WTC11 (cell line): Measurements from ENCODE around the gene MTCL1.

Experiments used
- CBFB ChIP-seq: sonication (generic); formaldehyde crosslinking; IDR thresholded peaks from 2 replicates; pipeline ENCODE4 v1.8.1; 2022; ENCODE audit warnings: mild to moderate bottlenecking, low read depth, missing genetic modification reagents
- CREB1 ChIP-seq: sonication (generic); formaldehyde crosslinking; IDR thresholded peaks from 2 replicates; pipeline ENCODE4 v1.8.0; 2023; ENCODE audit warnings: mild to moderate bottlenecking, missing genetic modification reagents
- ELF4 ChIP-seq: sonication (generic); formaldehyde crosslinking; IDR thresholded peaks from 2 replicates; pipeline ENCODE4 v1.8.1; 2022; ENCODE audit warnings: low read depth, mild to moderate bottlenecking, moderate library complexity, missing genetic modification reagents
- ESRRA ChIP-seq: sonication (generic); formaldehyde crosslinking; IDR thresholded peaks from 2 replicates; pipeline ENCODE4 v1.8.1; 2022; ENCODE audit warnings: mild to moderate bottlenecking, missing genetic modification reagents, borderline replicate concordance
- JAZF1 ChIP-seq: fragments of 250-450 bp; sonication (Bioruptor Pico); IDR thresholded peaks from 2 replicates; pipeline ENCODE4 v1.9.0; 2021; ENCODE audit warnings: moderate library complexity, mild to moderate bottlenecking, inconsistent platforms
- JUN ChIP-seq: sonication (generic); formaldehyde crosslinking; IDR thresholded peaks from 2 replicates; pipeline ENCODE4 v1.8.0; 2023; ENCODE audit warnings: mild to moderate bottlenecking, missing genetic modification reagents
- MYBL2 ChIP-seq: sonication (generic); formaldehyde crosslinking; IDR thresholded peaks from 2 replicates; pipeline ENCODE4 v1.8.1; 2023; ENCODE audit warnings: mild to moderate bottlenecking, moderate library complexity, missing genetic modification reagents
- NR2C2 ChIP-seq: sonication (generic); formaldehyde crosslinking; IDR thresholded peaks from 2 replicates; pipeline ENCODE4 v1.8.0; 2022; ENCODE audit warnings: mild to moderate bottlenecking, missing genetic modification reagents
- RELA ChIP-seq: sonication (generic); formaldehyde crosslinking; IDR thresholded peaks from 2 replicates; pipeline ENCODE4 v1.8.1; 2022; ENCODE audit warnings: missing genetic modification reagents, mild to moderate bottlenecking, borderline replicate concordance
- TF ChIP-seq, protein P1 (sequence below): fragments of 200-600 bp; IDR thresholded peaks from 2 replicates; pipeline ENCODE4 v1.8.0; 2022; ENCODE audit warnings: antibody characterized with exemption
- TF ChIP-seq, protein P2 (sequence below): sonication (generic); formaldehyde crosslinking; IDR thresholded peaks from 2 replicates; pipeline ENCODE4 v1.8.0; 2022; ENCODE audit warnings: mild to moderate bottlenecking, missing genetic modification reagents
- TF ChIP-seq, protein P3 (sequence below): sonication (generic); formaldehyde crosslinking; IDR thresholded peaks from 2 replicates; pipeline ENCODE4 v1.8.0; 2022; ENCODE audit warnings: mild to moderate bottlenecking, missing genetic modification reagents
- TF ChIP-seq, protein P4 (sequence below): sonication (generic); formaldehyde crosslinking; conservative IDR thresholded peaks from 2 replicates; pipeline ENCODE4 v1.8.1; 2023; ENCODE audit warnings: mild to moderate bottlenecking, low read depth, missing genetic modification reagents, moderate library complexity

DNA sequence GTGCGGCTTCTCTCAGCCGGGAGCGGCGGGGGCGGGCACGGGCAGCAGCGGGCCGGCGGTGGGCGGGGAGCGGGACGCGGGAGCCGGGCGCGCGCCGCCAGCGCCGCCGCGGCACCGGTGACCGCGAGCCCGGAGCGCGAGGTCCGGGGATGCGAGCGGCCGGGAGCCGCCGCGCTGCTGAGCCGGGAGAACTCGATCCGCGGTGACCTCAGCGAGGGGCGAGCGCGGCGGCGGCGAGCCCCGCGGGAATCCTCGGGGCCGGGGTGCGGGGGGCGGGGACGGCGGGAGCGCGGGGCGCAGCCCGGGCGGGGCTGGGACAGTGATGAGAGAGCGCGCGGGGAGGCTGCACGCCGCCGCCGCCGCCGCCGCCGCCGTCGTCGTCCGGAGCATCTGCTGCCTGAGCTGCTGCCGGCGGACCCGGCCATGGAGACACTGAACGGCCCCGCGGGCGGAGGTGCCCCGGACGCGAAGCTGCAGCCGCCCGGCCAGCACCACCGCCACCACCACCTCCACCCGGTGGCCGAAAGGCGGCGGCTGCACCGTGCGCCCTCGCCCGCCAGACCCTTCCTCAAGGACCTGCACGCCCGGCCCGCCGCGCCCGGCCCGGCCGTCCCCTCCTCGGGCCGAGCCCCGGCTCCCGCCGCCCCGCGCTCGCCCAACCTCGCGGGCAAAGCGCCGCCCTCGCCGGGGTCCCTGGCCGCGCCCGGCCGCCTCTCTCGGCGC is at the start of gene MTCL1:
- TF ChIP-seq ELF4 (CRISPR knock-in tag) = no peak
- TF ChIP-seq, protein P1, sequence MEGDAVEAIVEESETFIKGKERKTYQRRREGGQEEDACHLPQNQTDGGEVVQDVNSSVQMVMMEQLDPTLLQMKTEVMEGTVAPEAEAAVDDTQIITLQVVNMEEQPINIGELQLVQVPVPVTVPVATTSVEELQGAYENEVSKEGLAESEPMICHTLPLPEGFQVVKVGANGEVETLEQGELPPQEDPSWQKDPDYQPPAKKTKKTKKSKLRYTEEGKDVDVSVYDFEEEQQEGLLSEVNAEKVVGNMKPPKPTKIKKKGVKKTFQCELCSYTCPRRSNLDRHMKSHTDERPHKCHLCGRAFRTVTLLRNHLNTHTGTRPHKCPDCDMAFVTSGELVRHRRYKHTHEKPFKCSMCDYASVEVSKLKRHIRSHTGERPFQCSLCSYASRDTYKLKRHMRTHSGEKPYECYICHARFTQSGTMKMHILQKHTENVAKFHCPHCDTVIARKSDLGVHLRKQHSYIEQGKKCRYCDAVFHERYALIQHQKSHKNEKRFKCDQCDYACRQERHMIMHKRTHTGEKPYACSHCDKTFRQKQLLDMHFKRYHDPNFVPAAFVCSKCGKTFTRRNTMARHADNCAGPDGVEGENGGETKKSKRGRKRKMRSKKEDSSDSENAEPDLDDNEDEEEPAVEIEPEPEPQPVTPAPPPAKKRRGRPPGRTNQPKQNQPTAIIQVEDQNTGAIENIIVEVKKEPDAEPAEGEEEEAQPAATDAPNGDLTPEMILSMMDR = no peak
- TF ChIP-seq, protein P2, sequence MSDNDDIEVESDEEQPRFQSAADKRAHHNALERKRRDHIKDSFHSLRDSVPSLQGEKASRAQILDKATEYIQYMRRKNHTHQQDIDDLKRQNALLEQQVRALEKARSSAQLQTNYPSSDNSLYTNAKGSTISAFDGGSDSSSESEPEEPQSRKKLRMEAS (CRISPR knock-in tag) = no peak
- TF ChIP-seq, protein P3, sequence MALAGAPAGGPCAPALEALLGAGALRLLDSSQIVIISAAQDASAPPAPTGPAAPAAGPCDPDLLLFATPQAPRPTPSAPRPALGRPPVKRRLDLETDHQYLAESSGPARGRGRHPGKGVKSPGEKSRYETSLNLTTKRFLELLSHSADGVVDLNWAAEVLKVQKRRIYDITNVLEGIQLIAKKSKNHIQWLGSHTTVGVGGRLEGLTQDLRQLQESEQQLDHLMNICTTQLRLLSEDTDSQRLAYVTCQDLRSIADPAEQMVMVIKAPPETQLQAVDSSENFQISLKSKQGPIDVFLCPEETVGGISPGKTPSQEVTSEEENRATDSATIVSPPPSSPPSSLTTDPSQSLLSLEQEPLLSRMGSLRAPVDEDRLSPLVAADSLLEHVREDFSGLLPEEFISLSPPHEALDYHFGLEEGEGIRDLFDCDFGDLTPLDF (CRISPR knock-in tag) = no peak
- no peak for TF ChIP-seq CREB1 (CRISPR knock-in tag)
- no peak for TF ChIP-seq ESRRA (CRISPR knock-in tag)
- TF ChIP-seq JUN (CRISPR knock-in tag) = no peak
- no peak for TF ChIP-seq NR2C2 (CRISPR knock-in tag)
- TF ChIP-seq MYBL2 (CRISPR knock-in tag) = no peak
- TF ChIP-seq, protein P4, sequence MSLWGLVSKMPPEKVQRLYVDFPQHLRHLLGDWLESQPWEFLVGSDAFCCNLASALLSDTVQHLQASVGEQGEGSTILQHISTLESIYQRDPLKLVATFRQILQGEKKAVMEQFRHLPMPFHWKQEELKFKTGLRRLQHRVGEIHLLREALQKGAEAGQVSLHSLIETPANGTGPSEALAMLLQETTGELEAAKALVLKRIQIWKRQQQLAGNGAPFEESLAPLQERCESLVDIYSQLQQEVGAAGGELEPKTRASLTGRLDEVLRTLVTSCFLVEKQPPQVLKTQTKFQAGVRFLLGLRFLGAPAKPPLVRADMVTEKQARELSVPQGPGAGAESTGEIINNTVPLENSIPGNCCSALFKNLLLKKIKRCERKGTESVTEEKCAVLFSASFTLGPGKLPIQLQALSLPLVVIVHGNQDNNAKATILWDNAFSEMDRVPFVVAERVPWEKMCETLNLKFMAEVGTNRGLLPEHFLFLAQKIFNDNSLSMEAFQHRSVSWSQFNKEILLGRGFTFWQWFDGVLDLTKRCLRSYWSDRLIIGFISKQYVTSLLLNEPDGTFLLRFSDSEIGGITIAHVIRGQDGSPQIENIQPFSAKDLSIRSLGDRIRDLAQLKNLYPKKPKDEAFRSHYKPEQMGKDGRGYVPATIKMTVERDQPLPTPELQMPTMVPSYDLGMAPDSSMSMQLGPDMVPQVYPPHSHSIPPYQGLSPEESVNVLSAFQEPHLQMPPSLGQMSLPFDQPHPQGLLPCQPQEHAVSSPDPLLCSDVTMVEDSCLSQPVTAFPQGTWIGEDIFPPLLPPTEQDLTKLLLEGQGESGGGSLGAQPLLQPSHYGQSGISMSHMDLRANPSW (CRISPR knock-in tag) = no peak
- TF ChIP-seq CBFB (CRISPR knock-in tag) = no peak
- no peak for TF ChIP-seq RELA
- no peak for TF ChIP-seq JAZF1 (CRISPR knock-in tag)
